GM21576 (cell line): ENCODE data around the gene NUP35.
A peak's percentile ranks its signal among the peaks of the same experiment; 100 is the strongest.

Experiments
- ATAC-seq: cut with Tn5 transposase; IDR thresholded peaks from one replicate; pipeline ENCODE4 v1.9.1; 2021; ENCODE audit warnings: mild to moderate bottlenecking, moderate library complexity; ENCODE audit not compliant: unreplicated experiment

NUP35 gene, protein sequence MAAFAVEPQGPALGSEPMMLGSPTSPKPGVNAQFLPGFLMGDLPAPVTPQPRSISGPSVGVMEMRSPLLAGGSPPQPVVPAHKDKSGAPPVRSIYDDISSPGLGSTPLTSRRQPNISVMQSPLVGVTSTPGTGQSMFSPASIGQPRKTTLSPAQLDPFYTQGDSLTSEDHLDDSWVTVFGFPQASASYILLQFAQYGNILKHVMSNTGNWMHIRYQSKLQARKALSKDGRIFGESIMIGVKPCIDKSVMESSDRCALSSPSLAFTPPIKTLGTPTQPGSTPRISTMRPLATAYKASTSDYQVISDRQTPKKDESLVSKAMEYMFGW

DNA sequence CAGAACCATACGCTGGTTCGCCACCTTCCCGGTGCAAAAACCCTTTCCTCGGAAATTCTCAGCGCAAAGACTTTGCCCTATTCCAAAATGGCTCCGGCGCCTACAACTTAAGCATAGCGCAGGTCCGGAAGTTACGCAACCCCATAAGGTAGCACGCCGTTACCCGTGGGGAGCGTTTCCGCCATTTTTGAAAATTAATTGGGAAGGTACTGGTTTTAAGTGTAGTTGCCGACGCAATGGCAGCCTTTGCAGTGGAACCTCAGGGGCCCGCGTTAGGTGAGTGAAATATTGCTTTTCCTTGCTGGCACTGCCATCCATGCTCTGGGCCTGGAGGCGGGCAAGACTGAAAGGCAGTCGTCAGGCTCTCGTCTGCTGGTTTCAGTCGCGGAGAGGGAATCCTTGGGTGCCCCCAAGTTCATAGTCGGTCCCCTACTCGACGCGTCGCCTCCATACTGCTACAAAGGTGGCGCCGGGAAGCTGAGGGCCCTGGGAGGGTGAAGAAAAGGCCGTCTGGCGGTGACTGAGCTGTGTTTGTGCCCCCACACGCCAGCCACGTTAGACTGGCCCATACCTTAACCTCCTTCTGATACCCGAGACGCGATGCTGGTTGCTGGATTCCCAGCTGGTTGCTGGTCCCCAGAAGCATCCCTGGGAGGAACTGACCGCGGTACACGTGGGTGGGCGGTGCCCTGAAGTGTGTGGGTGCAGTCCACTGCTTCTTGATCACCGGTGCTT is at the start of gene NUP35:
TSS of gene NUP35 (plus strand) at position 222 of the 735 bp plus-strand sequence. CDS start at position 237, 15 bp downstream.
- ATAC-seq = peak; percentile 92

DNA sequence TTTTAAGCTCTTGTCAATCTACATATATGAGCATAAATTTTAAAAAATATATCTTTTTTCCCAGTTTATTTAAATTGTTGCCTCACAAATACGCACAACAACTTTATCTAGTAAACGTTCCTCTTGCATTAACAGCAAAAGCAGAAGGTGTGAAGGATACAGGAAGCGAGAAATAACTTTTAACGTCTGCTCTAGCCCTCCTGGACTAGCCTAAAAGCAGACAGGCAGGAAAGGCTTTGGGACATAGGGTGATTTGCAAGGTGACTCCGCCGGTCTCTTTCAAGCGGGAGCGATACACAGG is 46.1 kb upstream of the NUP35 start:
- ATAC-seq = no peak

DNA sequence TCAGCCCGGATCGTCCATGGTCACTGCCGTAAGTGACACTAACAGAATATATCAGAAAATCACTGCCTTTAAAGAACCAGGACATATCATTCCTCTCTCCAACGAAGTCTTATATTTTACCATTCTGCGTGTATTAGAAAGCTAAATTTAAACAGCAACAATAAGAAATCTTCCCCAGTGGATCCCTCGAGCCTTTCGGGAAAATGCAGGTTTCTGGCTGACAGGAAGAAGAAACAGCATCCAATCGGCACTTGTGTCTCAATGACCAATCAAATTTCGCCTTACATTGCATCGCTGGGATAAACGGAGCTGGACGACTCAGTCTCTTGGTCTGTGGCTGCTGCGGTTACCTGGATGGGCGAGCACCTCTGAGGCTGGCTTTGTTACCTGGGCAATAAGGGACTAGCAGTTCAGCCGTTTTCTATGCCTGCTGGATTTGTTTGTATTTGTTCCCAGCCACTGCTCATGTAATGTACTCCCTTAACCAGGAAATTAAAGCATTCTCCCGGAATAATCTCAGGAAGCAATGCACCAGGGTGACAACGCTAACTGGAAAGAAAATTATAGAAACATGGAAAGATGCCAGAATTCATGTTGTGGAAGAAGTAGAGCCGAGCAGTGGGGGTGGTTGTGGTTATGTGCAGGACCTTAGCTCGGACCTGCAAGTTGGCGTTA is 45.6 kb upstream of the NUP35 start, which contains the start of gene DUSP19:
TSS of gene DUSP19 (plus strand) at position 284 of the 675 bp plus-strand sequence. CDS start at position 471, 187 bp downstream.
- peak; percentile 93 for ATAC-seq

DNA sequence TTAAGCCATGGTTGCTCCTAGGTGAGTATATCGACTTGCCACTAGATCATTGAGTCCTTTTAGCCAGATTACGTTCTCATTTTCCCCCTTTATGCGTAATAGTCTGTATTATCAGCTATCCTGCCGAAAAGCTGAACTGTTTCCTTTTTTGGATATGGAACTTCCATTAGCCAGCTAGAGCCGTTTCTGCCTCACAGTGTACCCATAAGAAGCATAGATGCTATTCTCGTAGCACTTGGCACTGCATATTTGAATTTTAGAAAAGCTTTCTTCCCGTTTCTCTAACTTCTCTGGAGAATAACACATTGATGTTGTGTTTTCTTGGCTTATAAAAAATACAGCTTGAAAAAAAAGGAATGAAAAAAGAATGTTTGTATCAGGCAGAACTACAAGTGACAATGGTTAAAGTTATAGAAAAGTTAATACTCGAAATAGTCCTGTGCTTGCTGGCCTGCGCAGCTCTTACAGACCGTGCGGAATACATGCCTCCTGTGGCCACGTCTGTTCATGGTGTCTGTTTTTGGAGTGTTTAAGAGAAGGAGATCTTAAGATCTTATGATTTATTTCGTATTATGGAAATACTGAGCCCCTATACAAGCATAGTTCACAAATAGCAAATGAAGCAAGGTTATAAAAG is 45.0 kb upstream of the NUP35 start:
- ATAC-seq = peak; percentile 28

DNA sequence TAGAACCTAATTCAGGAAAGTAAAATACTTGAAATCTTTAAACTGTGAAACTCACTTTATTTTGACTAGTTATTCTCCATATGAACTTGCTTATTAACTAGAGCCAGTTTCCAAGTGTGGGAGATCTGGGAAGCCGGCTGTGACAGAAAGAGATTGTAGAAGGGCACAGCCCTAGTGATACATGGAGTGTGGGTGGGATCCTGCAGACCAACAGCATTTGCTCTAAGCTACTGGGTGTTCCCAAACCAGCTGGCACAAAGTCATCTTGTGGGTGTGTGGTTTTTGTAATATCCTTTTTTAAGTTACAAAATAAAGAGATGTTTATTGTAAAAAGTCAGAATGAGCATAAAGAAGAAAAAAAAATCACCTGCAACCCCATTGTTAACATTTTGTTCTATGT is 42.3 kb upstream of the NUP35 start:
- ATAC-seq = no peak

DNA sequence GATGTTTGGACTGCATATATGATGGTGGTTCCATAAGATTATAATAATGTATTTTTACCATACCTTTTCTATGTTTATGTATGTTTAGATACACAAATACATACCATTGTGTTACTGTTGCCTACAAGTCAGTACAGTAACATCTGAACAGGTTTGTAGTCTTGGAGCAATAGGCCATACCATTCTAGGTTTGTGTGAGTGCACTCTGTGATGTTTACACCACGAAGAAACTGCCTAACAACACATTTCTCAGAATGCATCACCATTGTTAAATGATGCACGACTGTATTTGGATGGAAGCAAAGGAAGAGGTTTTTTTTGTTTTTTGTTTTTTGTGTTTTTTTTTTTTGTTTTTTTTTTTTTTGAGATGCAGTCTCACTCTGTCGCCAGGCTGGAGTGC is 36.2 kb upstream of the NUP35 start:
- ATAC-seq = peak; percentile 40

DNA sequence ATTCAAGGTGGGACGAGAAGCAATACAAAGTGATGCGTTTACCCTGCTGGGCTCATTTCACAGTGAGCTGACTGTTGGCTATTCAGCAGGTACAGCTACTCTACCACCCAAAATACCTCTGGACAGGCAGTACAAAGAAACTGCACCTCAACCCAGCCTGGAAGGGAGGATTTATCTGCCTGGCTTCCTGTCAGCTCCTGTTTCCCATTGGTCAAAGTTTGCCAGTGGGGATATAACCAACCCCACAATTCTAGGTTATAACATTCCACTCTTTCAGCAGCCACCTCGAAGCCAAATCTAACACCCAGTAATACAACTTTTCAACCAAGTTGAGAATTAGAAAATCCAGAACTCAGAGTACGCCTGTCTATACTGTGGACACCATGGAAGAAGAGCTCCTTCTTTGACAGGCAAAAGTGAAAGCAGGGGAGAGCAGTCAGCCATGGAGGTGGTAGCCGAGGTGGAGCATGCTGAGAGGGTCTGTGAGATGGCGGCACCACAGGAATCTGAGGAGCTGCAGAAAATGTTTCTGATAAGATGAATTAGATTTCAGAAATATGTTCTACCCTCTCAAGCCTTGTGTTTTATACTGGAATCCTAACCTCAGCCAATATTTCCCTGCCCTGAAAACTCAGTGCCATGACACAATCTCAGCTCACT is 34.9 kb upstream of the NUP35 start:
- peak; percentile 42 for ATAC-seq

DNA sequence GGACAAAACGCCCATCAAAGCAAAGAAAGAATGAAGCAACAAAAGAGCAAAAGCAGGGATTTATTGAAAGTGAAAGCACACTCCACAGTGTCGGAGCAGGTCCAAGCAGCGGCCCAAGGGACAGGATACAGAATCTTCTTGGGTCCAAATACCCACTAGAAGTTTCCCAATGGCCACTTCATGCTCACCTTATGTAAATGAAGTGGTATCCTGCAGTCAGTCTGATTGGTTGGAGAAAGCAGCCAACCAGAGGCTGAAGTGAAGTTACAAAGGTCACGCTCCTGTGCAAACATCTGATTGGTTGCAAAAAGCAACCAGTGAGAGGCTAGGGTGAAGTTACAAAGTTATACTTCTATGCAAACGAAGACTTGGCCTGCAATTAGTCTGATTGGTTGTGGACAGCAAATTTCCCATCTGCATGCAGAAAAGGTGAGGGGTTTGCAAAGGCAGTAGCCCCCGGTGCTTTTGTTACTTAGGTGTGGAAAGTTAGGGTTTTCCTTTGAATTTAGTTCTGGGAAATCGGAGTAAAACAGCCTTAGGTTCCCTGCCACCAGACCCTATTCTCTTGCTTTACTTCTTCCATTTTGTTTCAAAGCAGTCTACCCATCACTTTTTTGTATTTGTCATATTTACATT is 32.8 kb upstream of the NUP35 start:
- no peak for ATAC-seq

DNA sequence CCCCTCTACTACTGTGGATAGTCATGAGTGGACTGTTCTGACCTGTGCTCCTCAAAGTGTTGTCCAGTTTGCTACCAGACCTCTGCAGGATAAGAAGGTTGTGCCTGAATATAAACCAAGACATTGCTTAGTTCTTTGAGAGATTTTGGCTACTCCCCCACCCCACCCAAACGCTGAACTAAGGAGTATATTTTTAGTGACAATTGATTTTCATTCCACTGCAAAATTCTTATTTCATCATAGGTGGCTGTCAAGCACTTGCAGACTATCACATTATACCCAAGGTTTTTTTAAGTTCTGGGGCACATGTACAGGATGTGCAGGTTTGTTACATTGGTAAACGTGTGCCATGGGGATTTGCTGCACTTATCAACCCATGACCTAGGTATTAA is 32.3 kb upstream of the NUP35 start:
- ATAC-seq = no peak

DNA sequence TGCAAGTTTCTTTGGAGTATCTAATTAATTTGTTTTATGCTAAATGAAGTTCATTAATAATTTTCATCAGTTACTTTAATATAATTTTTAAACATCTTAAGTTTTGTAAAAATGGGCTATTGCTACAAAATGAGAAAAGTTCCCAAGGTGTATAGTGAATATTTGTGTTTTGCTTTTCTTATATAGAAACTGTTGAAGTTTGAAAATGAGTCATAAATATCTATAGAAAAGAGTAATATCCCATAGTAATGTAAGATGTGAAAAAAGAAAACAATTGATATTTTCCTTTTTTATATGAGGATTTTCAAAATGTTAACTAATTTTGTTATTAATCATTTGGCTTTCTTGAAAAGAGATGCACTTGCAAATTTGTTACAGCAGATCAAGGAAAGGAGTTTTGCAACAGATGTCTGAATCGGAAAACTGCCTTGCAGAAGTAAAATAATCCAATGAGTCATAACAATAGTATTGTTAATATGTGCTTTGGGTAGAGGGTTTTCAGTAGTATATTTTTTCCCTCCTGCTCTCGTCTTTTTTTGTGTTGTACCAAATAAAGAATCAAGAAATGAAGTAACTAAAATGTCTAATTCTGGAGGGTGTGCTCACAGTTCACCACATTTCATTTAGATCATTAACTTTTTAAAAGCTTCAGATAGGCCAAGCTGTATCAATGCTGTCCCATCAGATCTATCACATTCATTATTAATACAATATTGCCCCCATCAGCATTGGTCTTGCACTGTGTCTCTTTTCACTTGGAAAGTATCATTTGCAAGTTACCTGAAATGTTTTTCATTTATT is 30.2 kb upstream of the NUP35 start:
- ATAC-seq = peak; percentile 75

DNA sequence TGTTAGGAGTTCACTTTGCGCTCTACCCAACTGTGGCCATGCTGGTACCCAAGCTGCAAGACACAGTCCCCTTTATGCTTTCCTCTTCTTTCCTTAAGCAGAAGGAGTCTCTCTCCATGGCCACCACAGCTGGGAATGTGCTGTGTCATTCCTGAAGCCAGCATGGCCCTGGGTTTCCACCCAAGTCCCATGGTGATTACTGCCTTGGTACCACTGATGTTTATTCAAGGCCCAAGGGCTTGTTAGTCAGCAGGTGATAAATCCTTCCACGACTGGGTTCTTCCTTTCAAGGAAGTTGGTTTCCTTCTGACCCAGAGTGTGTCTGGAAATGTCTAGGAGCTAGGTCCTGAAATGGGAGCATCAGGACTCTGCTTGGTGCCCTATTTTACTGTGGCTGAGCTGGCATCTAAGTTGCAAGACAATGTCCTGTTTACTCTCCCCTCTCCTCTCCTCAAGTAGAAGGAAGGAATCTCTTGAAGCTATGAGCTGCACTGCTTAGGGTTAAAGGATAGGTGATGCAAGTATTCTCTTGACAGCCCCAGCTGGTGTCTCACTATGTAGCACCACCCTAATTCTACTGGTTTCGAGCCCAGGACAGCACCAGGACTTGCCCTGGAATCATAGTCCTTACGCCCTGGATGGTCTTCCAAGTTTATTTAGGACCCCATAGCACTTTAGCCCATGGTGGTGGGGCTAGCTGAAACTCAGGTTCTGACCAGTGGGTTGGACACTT is 18.7 kb upstream of the NUP35 start:
- ATAC-seq = no peak

DNA sequence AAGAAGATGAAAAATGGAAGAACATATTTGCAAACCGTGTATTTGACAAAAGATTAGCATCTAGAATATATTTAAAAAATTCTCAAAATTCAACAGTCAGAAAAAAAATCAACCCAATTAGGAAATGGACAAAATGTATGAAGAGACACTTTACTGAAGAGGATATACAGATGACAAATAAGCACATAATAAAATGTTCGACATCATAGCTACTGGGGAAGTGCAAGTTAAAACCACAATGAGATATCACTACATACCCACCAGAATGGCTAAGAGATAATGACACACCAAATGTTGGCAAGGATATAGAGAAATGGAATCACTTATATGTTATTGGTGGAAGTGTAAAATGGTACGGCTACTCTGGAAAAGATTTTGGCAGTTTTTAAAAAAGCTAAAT is 11.7 kb upstream of the NUP35 start:
- ATAC-seq = no peak

DNA sequence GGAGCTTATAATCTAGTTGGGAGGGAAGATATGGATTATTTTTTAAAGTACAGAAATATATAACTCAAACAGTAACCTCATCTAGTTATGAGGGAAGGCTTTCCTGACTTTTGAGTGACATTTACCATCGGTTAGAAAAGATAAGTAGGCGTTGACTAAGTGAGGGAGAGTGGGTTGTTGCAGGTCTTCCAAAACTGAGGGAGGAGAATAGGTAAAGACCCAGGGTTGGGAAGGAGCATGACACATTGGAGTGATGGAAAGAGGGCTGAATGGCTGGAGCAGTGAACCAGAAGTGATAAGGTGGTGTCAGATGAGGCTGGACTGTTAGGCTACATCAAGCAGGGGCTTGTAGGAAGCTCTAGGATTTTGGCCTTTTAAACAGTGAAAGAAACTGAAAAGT is 10.6 kb upstream of the NUP35 start:
- no peak for ATAC-seq

DNA sequence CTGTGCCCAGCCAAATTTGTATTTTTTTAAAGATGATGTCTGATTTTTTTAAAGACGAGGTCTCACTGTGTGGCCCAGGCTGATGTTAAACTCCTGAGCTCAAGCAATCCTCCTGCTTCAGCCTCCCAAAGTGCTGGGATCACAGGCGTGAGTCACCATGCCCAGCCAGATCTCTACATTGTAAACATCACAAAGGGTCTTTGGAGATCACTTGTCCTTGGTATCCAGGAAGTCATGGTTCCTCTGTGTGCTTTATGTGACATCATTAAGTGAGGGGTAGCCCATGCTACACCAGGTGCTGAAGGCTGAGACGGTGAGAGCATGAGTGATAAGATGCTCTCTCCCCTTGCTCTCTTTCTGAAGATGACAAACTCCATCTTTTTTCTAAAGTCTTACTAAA is 7.0 kb upstream of the NUP35 start:
- no peak for ATAC-seq

DNA sequence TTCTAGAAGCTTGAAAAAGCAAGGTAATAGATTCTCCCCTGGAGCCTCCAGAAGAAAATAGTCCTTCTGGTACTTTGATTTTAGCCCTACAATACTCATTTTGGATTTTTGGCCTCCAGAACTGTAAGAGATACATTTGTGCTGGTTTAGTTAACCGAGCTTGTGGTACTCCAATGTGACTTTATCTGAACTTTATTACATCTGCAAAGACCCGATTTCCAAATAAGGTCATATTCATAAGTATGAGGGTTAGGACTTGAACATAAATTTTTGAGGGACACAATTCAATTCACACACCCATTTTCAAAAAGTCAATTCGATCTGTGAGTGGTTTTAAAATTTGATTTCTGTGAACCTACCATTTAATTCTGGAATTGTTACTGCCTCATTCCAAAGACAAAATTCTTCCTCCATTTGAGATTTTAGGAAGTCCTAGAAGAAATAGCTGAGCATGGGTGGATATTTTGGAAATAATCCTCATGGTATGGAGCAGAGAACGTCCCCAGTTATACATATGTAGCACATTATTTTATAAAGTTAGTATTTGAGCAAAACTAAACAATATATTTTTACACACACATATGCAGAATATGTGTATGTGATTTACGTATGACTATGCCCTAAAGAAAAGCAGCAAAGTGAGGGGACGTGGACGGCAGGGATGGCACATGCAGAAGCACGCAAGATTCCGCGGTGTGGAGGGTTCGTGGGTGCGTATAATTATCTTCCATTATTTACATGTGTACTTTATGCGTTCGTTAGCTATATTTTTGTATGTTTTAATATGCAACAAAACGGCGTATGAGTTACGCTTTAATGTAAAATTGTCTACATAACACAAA is 905 bp upstream of the NUP35 start:
- no peak for ATAC-seq

DNA sequence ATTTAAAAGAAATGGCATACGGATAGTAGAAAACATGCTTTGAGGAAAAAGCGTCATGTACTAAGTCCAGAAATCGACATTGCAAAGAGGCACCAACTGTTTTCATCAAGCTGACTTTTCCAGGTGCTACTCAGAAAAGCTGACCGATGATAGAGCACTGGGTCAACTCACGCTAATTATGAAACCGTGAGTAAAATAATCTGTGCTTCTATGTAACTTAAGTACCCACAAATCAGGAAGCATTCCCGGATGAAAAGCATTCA is 353 bp upstream of the NUP35 start:
- peak; percentile 31 for ATAC-seq

DNA sequence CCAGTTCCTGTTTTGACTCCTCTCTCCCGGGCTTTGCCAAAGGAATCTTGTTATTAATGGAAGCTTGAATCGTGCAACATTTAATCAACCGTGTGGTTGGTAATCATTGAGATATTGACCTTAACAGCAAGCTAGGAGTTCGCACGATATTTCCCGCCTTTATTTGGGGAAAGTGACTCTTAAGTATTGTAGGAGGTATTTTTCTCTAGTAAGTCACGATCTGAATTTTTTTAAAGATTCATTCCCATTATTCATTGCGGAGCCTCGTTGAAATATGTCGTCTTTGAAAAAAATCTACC is 663 bp downstream of the NUP35 start:
- ATAC-seq = no peak

DNA sequence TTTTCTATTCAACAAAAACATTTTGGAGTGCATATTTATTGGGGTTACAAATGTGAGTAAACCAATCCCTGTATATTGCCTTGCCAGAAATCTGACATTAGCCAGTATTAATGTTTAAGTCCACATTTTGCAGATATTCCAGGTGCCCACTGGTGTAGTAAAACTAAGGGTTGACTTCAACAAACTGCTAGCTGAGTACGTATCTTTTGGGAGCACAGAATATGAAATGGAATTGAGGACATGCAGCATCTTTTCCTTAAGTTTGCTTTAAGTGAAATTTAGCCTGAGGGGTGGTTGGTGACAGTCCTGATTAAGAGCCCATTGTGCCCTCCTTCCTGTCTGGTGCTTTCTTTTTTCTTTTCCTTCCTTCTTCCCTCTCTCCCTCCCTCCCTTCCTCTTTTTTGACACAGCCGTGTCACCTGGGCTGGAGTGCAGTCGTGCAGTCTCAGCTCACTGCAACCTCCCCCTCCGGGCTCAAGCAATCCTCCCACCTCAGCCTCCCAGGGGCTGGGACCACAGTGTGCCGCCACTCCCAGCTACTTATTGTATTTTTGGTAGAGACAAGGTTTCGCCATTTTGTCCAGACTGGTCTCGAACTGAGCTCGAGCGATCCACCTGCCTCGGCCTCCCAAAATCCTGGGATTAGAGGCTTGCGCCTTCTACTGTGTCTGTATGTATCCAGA is 1.6 kb downstream of the NUP35 start:
- no peak for ATAC-seq
